Left ventricle myocardium inferior (tissue), 1 donor: ENCODE results near the gene A1BG. TPM values are rescaled to one million over a fixed set of nuclear protein-coding genes. Genes with fewer than 3 reads are reported as not detected.

Source experiments
- DNase-seq: peaks from one replicate; pipeline ENCODE4 v3.0.0-alpha.2; 2020
- H3K27ac ChIP-seq: fragments of 200-600 bp; replicated peaks from 2 replicates; pipeline ENCODE4 v1.8.0; 2021
- H3K27me3 ChIP-seq: fragments of 200-600 bp; 2 replicates; pipeline ENCODE4 v1.8.0; 2021; ENCODE audit warnings: low read depth
- H3K36me3 ChIP-seq: fragments of 200-600 bp; 2 replicates; pipeline ENCODE4 v1.8.0; 2021
- H3K4me1 ChIP-seq: fragments of 200-600 bp; 2 replicates; pipeline ENCODE4 v1.8.0; 2021
- H3K4me3 ChIP-seq: fragments of 200-600 bp; 2 replicates; pipeline ENCODE4 v1.8.0; 2021; ENCODE audit warnings: mild to moderate bottlenecking, moderate library complexity
- H3K9me3 ChIP-seq: fragments of 200-600 bp; replicated peaks from 2 replicates; pipeline ENCODE4 v1.8.0; 2021
- CTCF ChIP-seq: fragments of 200-600 bp; IDR thresholded peaks from 2 replicates; pipeline ENCODE4 v1.8.0; 2021; ENCODE audit warnings: antibody characterized with exemption, mild to moderate bottlenecking, borderline replicate concordance
- intact Hi-C: fragments of 100-400 bp; cut with micrococcal nuclease; formaldehyde crosslinking; loops from one replicate; pipeline ENCODE4 v1.11.0; 2022
- total RNA-seq: library from RNA; stranded (reverse); fragmentation: NEBNext Ultra II Directional; extraction: Animal tissue kit (Norgen Biotek cat#: 25700); gene quantifications from one replicate; pipeline ENCODE4 v1.2.1, GENCODE V29; 2021
- donor health status: DM: no; HTN: yes; CAD: no; lungs with severe emphysema.

The A1BG gene
- total RNA-seq, 1 donor from 2014 or later = 3.7 TPM

DNA sequence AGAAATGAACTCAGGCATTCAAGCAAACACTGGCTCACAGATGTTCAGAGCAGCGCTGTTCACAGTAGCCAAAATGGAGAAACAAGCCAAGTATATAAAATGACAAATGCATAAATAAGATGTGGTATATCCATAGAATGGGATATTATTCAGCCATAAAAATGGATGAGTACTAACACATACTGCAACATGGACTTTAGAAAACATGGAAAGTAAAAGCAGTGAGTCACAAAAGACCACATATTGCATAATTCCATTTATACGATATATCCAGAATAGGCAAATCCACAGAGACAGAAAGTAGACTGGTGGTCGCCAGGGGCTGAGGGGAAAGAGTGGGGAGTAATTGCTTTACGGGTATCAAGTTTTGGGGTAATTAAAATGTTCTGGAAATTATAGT, 20.9 kb upstream of the A1BG start:
- DNase-seq = no peak
- no peak for TF ChIP-seq CTCF
- intact Hi-C loops = no loop called here

GRCh38 chr19:58372311-58373133, 19.2 kb upstream of the A1BG start:
- Histone ChIP-seq H3K36me3 (no peaks in the 10 kb centered on the region), H3K27me3 (peaks cover 14% of the 10 kb centered on the region), H3K4me3 (no peak overlapping the region), H3K4me1 (peaks cover 13% of the 10 kb centered on the region), H3K9me3 (no peaks in the 10 kb centered on the region), H3K27ac (peak overlapping the region; percentile 82)
- peak; percentile 7 for TF ChIP-seq CTCF
- DNase-seq = peak; percentile 44
- intact Hi-C loops = no loop called here

More for the DNA sequence above, 20.9 kb upstream of the A1BG start:
- Histone ChIP-seq H3K27ac (no peak overlapping the region), H3K27me3 (no peaks in the 10 kb centered on the region), H3K4me3 (no peak overlapping the region), H3K4me1 (peaks cover 13% of the 10 kb centered on the region), H3K9me3 (no peaks in the 10 kb centered on the region), H3K36me3 (no peaks in the 10 kb centered on the region)

DNA sequence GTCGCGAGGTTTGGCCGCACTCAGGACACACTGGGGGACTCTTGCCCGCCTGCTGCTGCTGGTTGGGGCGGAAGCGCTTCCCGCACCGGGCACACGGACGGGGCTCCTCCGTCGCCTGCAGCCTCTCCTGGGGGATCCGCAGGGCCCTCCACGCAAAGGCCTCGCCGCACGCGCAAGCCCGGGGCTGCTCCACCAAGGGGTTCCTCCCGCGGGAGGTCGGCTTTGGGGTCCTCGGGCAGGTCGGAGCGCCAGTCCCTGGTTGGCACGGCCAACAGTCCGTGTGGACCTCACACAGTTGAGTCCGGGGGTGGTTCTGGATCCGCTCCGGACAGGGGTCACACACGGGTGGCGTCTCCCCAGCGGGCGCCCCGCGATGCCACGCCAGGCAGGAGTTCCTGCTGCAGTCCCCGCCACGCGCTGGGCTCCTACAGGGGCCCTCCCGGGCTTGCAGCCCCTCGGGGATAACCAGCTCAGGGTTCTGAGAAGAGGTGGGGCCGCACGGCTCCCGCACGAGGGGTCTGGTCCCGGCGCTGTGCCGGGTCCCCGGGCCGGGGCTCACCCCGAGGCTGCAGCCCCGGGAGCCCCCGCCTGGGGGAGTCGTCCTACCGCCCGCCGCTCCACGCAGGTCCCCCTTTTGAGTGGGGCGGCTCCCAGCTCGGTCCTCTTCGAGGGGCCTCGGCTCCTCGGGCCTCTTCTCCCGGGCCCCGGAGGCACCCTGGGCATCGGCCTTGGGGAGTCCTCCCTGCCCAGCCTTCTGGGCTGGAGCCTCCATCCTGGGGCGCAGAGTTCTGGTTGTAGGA, 15.5 kb upstream of the A1BG start:
- H3K4me3 ChIP-seq = no peak overlapping the region
- DNase-seq = no peak
- H3K36me3 ChIP-seq = no peaks in the 10 kb centered on the region
- no peak overlapping the region for H3K27ac ChIP-seq
- intact Hi-C loops = no loop called here
- TF ChIP-seq CTCF = no peak
- H3K27me3 ChIP-seq = peaks cover 32% of the 10 kb centered on the region
- peaks cover 13% of the 10 kb centered on the region for H3K4me1 ChIP-seq
- H3K9me3 ChIP-seq = no peaks in the 10 kb centered on the region

- Histone ChIP-seq H3K27ac (no peak overlapping the region), H3K36me3 (no peaks in the 10 kb centered on the region), H3K4me3 (peak overlapping the region; percentile 21), H3K4me1 (peaks cover 6% of the 10 kb centered on the region), H3K27me3 (peaks cover 32% of the 10 kb centered on the region), H3K9me3 (no peaks in the 10 kb centered on the region)
- no peak for DNase-seq
- intact Hi-C loops = no loop called here
- no peak for TF ChIP-seq CTCF
Measured at GRCh38 chr19:58367698-58368454, 14.6 kb upstream of the A1BG start.

DNA sequence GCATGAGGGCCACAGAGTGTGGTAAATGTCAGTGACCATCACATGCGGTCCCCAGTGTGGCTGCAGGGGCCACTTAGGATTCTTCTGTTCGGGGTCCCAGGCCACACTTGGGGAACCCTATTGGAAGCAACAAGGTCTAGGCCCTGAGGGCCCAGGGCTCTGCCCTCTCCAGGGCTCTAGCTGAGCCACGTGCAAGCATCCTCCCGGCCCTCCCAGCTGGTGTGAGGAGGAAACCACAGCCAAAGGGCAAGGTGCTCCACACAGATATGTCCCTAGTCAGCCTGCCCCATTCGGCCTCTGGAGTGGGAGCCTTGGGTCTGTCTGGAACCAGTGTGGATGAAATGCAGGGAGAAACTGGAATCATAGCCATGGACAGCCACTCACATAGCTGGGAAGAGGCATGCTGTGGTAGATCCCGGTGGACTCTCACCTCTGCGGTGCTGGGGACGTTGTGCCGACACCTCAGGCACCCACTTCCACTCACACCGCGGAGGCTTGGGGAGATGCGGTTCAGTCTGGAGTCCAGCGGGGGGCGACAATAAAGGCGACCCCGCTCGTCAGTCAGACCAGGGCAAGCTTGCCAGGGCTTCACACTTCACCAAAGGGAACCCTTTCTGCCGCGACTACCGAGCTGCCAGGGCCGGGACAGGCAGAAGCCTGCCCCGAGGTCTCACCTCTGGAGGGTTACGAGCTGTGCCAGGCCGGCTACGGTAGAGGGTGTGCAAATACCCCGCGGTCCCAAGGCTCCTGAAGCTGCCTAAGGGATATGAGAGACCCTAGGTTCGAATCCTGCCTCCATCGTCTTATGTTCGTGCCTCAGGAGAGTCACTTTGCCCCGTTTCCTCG, 13.5 kb upstream of the A1BG start:
- H3K27ac ChIP-seq = no peak overlapping the region
- peaks cover 32% of the 10 kb centered on the region for H3K27me3 ChIP-seq
- H3K9me3 ChIP-seq = no peaks in the 10 kb centered on the region
- H3K4me1 ChIP-seq = peaks cover 5% of the 10 kb centered on the region
- no peak overlapping the region for H3K4me3 ChIP-seq
- no peaks in the 10 kb centered on the region for H3K36me3 ChIP-seq
- intact Hi-C loops = no loop called here
- DNase-seq = no peak
- TF ChIP-seq CTCF = no peak
